Right forelimb (tissue), 1 donor: Measurements from ENCODE around the gene AGRP.

Source experiments
- DNase-seq: peaks from one replicate; pipeline ENCODE4 v3.0.0-alpha.2; 2018

AGRP gene

DNA sequence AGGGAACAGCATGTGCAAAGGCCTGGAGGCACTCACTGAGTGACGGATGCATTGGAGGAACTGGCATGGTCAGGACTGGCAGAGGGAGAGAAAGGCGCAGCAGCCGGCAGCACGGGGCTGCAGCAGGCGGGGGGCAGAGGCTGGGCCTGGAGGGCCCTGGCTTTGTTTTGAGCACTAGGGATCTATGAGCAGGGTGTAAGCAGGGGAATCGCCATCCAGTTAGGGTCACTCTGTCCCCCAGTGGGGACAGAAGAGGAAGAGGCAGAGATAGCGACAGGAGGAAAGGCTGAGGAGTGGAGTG, 38.3 kb downstream of the AGRP start:
- DNase-seq = no peak

DNA sequence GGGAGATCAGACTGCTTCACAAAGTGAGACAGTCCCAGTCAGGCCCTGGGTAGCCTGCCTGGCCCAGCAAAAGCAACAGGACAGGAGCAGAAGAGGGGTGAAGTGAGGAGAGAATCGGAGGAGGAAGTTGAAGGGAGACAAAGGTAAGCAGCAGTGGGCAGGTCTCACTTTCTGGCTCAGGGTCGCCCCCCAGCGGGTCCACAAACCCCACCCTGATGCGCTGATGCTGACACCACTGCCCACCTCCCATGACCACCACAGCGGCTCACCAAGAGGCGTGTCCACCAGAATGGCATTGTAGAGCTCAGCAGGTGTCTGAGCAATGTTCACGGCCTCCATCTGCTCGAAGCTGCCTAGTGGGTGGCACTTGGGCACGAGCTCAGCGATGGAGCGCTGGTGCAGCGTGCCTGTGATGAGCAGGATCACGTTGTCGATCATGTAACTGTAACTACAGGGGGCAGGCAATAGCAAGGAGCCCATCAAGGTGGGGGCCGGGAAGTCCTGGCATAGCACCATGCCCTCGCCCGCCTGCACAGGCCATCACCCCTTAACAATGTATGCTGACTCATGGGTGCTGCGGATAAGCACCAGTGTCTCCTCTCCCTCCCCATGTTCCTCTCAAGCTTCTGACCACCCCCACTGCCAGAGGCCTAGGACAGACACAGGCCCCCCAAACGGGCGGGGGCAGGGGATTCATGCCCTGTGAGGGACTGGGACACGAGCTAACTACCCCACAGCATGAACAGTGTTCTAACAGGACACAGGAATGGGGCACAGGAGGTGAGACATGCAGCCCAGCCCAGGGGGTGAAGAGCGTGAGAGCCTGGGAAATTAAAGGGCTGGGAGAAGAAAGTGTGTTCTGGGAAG, 38.9 kb downstream of the AGRP start:
- no peak for DNase-seq

DNA sequence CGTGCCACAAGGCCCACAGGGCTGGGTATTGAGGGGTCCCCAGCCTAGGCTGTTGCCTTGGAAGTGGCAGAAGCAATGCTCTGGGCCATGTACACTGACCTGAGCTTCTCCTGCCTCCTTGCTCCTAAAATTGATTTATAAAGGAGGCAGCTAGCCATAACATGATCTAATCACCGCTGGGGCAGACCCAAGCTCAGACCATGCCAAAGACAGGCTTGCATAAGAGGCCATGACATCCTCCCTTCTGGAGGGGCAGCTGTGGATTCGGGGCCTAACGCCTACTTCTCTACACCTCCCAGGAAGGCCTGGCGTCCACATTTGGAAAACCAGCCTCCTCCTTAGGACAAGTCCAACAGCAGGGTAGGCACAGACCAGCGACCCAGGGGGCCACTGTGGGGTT, 40.1 kb downstream of the AGRP start:
- DNase-seq = no peak

DNA sequence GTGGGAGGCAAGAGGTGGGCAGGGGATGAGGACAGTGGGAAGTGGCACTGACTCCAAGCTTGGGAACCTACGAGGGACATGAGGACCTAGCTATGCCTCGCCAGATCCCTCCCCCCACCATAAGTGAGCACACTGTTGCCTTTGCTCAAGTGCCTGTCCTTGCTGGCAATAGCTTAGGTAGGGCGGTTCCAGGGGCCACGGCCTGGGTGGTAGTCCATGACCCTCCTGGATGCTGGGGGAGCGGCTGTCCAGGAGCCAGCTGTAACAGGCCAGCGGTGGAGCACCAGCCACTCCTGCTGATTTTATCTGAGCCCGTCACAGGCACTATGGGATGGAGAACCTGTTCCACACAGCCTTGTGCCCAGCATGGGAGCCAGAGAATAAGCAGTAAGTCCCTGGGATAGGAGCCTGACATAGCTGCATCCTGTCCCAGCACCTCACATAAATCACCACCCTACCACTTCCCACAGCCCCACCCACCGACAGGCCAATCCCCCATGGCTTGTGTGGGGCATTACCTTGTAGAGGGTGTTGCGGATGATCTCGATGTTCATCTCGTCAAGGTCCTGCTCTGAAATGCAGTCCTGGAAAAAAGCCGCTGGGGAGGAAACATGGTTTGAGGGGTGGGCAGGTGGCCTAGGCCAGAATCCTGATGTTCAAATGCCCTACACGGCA, 40.6 kb downstream of the AGRP start:
- no peak for DNase-seq

DNA sequence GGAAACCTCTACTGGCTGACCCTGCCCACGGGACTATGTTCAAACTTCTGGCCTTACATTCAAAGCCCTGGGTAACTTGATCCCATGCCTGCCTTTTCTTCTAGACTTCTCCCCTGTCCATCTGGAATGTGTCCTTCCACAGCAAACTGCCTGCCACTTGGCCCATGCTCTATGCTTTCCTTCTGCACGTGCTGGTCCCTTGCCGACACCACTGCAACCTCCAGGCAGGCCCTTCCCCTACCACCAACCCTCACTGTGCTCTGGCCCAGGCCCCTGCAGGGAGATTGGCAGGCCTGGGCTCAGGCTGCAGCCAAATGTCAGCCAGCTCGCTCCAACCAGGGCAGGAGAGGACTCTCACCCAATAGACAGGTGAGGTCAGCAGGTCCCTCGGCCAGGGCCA, 41.4 kb downstream of the AGRP start:
- no peak for DNase-seq

DNA sequence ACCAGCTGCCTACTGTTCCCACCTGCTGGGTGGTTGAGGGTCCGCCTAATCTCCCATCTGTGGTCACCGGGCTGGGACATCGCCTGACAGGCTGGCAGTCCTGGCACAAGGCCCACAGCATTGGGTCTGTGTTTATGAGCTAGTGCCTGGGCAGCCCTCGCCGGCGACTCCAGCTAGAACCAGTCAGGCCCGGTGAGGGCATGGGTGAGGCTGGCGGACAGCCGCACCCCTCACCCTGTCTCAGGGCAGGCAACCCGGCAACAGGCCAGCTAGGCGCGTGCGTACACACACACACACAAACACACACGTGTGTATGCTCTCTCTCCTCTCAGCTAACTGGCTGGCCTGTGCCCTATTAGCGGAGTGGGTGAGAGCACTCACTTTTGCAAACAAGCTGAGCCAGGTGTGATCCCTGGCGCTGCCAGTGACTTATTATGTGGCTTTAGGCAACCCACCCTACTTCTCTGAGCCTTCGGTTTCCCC, 42.0 kb downstream of the AGRP start:
- DNase-seq = no peak

DNA sequence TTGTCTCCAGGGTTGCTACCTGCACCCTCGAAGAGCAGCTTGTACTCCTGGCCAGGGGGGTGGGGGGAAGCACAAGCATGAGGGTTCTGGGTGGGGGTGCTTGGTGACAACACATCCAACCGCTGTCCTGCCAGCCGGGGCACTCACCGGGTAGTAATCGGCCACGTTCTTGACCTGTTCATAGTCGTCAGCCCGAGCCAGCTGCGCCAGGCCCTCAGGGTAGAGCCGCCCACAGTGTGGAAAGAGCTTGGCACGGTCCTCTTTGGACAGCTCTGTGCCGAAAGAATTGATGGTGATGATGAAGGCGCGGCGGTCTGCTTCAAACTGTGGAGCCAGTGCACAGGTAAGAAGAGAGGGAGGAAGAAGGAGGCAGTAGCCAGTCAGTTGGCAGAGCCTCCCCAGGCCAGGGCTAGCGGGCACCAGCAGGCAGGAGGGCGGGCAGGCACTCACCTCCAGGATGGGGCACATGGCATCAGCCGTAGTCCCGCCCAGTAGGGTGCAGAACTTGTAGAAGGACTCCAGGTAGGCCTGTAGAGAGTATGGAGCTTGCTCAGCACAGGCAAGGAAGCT, 44.4 kb downstream of the AGRP start:
- no peak for DNase-seq

DNA sequence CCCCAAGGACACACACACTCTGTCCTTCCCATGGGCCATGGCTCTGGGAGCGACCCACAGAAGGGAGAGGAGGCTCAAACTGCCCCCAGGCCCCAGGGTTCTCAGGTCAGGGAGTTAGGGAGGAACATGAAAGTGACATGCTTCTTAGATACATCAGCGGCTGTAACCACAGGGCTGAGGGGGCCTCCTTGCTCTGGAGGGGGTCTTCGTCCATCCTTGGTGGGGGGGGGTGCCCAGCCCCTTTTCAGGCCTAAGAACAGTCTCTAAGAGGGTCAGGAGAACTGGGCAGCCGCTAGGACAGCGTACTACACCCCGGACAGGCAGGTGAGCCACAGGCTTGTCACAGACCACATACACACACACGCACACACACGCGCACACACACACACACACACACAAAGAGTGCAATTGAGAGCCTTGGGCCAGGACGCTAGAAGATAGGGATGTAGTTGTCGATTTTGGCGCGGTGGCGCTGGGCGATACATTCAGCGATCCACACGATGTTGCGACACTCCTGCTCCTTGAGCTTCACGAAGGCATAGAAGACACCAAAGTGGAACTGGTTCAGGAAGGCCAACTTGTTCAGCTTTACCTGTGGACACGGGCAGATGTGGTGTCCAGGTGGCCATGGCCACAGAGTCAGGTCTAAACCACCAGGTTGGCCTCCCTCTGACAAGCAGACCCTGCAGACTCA, 45.1 kb downstream of the AGRP start:
- no peak for DNase-seq

DNA sequence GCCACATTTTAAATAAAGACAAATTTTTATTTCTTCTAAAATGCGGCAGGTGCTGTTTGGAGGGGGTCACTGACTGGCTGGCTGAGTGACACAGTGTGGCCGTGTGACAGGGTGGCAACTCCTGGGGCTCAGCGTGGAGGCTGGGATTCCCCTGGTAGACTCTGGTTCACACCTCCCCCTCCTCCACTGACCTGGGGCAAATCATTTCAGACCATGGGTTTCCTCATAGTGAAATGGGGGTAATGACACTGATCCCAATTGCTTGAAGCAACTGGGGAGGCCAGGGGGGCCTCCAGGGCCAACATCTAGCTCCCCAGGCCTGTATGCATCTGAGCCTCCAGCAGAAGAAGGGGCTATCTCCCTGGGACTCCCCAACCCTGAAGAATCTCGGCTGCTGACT, 45.8 kb downstream of the AGRP start:
- no peak for DNase-seq

DNA sequence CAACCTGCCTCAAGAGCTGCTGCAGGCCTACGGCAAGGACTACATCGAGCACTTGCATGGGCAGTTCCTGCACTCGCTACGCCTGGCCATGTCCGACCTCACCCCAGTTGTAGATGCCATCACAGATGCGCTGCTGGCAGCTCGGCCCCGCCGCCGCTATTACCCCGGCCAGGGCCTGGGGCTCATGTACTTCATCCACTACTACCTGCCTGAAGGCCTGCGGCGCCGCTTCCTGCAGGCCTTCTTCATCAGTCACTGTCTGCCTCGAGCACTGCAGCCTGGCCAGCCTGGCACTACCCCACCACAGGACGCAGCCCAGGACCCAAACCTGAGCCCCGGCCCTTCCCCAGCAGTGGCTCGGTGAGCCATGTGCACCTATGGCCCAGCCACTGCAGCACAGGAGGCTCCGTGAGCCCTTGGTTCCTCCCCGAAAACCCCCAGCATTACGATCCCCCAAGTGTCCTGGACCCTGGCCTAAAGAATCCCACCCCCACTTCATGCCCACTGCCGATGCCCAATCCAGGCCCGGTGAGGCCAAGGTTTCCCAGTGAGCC, 46.6 kb downstream of the AGRP start:
- no peak for DNase-seq

DNA sequence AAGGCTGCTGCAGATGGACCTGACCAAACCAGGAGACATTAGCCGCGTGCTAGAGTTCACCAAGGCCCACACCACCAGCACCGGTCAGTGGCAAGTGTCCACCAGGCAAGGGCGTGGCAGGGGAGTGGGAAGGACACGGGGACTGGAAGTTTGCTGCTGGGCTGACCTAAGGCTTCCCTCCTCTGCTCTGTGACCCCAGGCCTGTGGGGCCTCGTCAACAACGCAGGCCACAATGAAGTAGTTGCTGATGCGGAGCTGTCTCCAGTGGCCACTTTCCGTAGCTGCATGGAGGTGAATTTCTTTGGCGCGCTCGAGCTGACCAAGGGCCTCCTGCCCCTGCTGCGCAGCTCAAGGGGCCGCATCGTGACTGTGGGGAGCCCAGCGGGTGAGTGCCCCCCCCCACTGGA, 47.6 kb downstream of the AGRP start:
- DNase-seq = no peak

DNA sequence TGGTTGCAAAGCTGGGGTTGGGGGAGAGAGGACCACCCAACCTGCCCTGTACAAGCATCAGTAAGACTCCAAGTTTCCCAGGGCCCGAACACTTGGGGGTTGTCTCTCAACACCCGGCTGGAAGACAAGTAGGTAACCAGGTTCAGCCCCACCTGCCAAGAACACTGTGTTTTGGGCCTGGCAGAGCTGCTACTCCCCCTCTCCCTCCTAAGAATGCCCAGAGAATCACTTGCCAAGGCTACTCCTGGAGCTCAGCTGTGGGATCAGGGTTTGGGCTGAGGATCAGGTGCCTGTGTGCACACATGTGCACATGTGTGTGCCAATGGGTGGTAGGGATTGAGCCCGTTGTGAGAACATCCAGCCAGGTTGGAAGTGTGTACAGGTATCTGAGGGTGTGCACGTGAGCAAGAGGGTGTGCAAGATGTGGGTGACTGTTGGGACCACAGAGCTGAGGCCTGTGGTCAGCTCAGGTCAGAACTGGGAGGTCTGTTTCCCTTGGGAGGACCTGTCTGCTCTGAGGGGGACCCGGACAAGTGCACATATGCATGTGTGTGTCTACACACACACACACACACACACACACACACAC, 50.1 kb downstream of the AGRP start:
- DNase-seq = no peak
